Skeletal muscle satellite cell (primary cell): ENCODE data around the gene PLCB1.
A peak's percentile ranks its signal among the peaks of the same experiment; 100 is the strongest.

ENCODE experiments used
- H3K27me3 ChIP-seq: 2 replicates; pipeline ENCODE4 v1.7.0; 2013; ENCODE audit warnings: low read length; ENCODE audit not compliant: control insufficient read depth, insufficient read depth
- H3K36me3 ChIP-seq: 2 replicates; pipeline ENCODE4 v1.7.0; 2013; ENCODE audit warnings: mild to moderate bottlenecking, control low read depth, low read length; ENCODE audit not compliant: insufficient read depth
- H3K4me1 ChIP-seq: 2 replicates; pipeline ENCODE4 v1.7.0; 2013; ENCODE audit warnings: low read length; ENCODE audit not compliant: control insufficient read depth, insufficient read depth
- H3K4me2 ChIP-seq: 2 replicates; pipeline ENCODE4 v1.7.0; 2013; ENCODE audit warnings: mild to moderate bottlenecking, low read length
- H3K4me3 ChIP-seq: 2 replicates; pipeline ENCODE4 v1.7.0; 2013; ENCODE audit warnings: low read length
- H3K9ac ChIP-seq: 2 replicates; pipeline ENCODE4 v1.7.0; 2013; ENCODE audit warnings: mild to moderate bottlenecking, low read depth, low read length, moderate library complexity
- H3K9me3 ChIP-seq: replicated peaks from 2 replicates; pipeline ENCODE4 v1.7.0; 2013; ENCODE audit warnings: mild to moderate bottlenecking, control low read depth, low read length

Gene PLCB1

GRCh38 chr20:8740265-8740664, 608.2 kb downstream of the PLCB1 start:
- Histone ChIP-seq H3K9me3 (no peaks in the 10 kb centered on the region), H3K4me3 (no peak overlapping the region), H3K9ac (no peak overlapping the region), H3K4me1 (peaks cover 4% of the 10 kb centered on the region), H3K27me3 (no peaks in the 10 kb centered on the region), H3K4me2 (no peak overlapping the region), H3K36me3 (no peaks in the 10 kb centered on the region)

- H3K36me3 ChIP-seq: no peaks in the 10 kb centered on the region
These were observed 612.3 kb downstream of the PLCB1 start for GRCh38 chr20:8744228-8744844.

GRCh38 chr20:8749101-8749500, 617.0 kb downstream of the PLCB1 start:
- H3K4me1 ChIP-seq: peaks cover 5% of the 10 kb centered on the region
- H3K9me3 ChIP-seq: no peaks in the 10 kb centered on the region
- H3K9ac ChIP-seq: no peak overlapping the region
- H3K4me2 ChIP-seq: no peak overlapping the region
- no peak overlapping the region for H3K4me3 ChIP-seq
- no peaks in the 10 kb centered on the region for H3K27me3 ChIP-seq
- no peaks in the 10 kb centered on the region for H3K36me3 ChIP-seq

More at GRCh38 chr20:8744228-8744844, 612.3 kb downstream of the PLCB1 start:
- Histone ChIP-seq H3K4me1 (peaks cover 4% of the 10 kb centered on the region), H3K4me2 (no peak overlapping the region), H3K4me3 (no peak overlapping the region), H3K9me3 (no peaks in the 10 kb centered on the region), H3K27me3 (no peaks in the 10 kb centered on the region), H3K9ac (no peak overlapping the region)

- Histone ChIP-seq H3K9ac (no peak overlapping the region), H3K9me3 (no peaks in the 10 kb centered on the region), H3K36me3 (no peaks in the 10 kb centered on the region)
These were observed 617.9 kb downstream of the PLCB1 start for GRCh38 chr20:8749986-8750385.

GRCh38 chr20:8755340-8756118, 623.5 kb downstream of the PLCB1 start:
- H3K36me3 ChIP-seq: no peaks in the 10 kb centered on the region
- no peak overlapping the region for H3K9ac ChIP-seq
- H3K4me3 ChIP-seq: no peak overlapping the region
- H3K27me3 ChIP-seq: no peaks in the 10 kb centered on the region
- peaks cover 22% of the 10 kb centered on the region for H3K4me1 ChIP-seq
- no peak overlapping the region for H3K4me2 ChIP-seq
- H3K9me3 ChIP-seq: no peaks in the 10 kb centered on the region

More at GRCh38 chr20:8749986-8750385, 617.9 kb downstream of the PLCB1 start:
- Histone ChIP-seq H3K4me3 (no peak overlapping the region), H3K27me3 (no peaks in the 10 kb centered on the region), H3K4me1 (peaks cover 4% of the 10 kb centered on the region), H3K4me2 (no peak overlapping the region)

- Histone ChIP-seq H3K4me2 (peak overlapping the region; percentile 54), H3K4me1 (peaks cover 22% of the 10 kb centered on the region)
These were observed 624.3 kb downstream of the PLCB1 start for GRCh38 chr20:8756410-8756809.

GRCh38 chr20:8757146-8757545, 625.1 kb downstream of the PLCB1 start:
- Histone ChIP-seq H3K4me1 (peaks cover 22% of the 10 kb centered on the region), H3K36me3 (no peaks in the 10 kb centered on the region), H3K9ac (peak overlapping the region; percentile 14), H3K4me2 (peak overlapping the region; percentile 54), H3K9me3 (no peaks in the 10 kb centered on the region), H3K4me3 (peak overlapping the region; percentile 32), H3K27me3 (no peaks in the 10 kb centered on the region)

More at GRCh38 chr20:8756410-8756809, 624.3 kb downstream of the PLCB1 start:
- Histone ChIP-seq H3K4me3 (peak overlapping the region; percentile 32), H3K27me3 (no peaks in the 10 kb centered on the region), H3K36me3 (no peaks in the 10 kb centered on the region), H3K9me3 (no peaks in the 10 kb centered on the region), H3K9ac (peak overlapping the region; percentile 14)

GRCh38 chr20:8764344-8764962, 632.4 kb downstream of the PLCB1 start:
- Histone ChIP-seq H3K9ac (no peak overlapping the region), H3K4me1 (no peaks in the 10 kb centered on the region), H3K4me2 (no peak overlapping the region), H3K4me3 (no peak overlapping the region), H3K27me3 (no peaks in the 10 kb centered on the region), H3K9me3 (no peaks in the 10 kb centered on the region), H3K36me3 (no peaks in the 10 kb centered on the region)

GRCh38 chr20:8766868-8767390, 634.9 kb downstream of the PLCB1 start:
- no peak overlapping the region for H3K4me3 ChIP-seq
- no peaks in the 10 kb centered on the region for H3K27me3 ChIP-seq
- H3K9ac ChIP-seq: no peak overlapping the region
- H3K4me2 ChIP-seq: no peak overlapping the region
- H3K9me3 ChIP-seq: no peaks in the 10 kb centered on the region
- no peaks in the 10 kb centered on the region for H3K4me1 ChIP-seq
- H3K36me3 ChIP-seq: no peaks in the 10 kb centered on the region

- no peaks in the 10 kb centered on the region for H3K27me3 ChIP-seq
- no peaks in the 10 kb centered on the region for H3K9me3 ChIP-seq
- no peak overlapping the region for H3K4me3 ChIP-seq
- peaks cover 7% of the 10 kb centered on the region for H3K4me1 ChIP-seq
- peak overlapping the region; percentile 22 for H3K4me2 ChIP-seq
- no peak overlapping the region for H3K9ac ChIP-seq
- no peaks in the 10 kb centered on the region for H3K36me3 ChIP-seq
These were observed 642.3 kb downstream of the PLCB1 start for GRCh38 chr20:8774412-8774811.

GRCh38 chr20:8777911-8778310, 645.8 kb downstream of the PLCB1 start:
- Histone ChIP-seq H3K4me1 (peaks cover 12% of the 10 kb centered on the region), H3K4me3 (no peak overlapping the region), H3K36me3 (no peaks in the 10 kb centered on the region), H3K9me3 (no peaks in the 10 kb centered on the region), H3K27me3 (no peaks in the 10 kb centered on the region), H3K4me2 (no peak overlapping the region), H3K9ac (no peak overlapping the region)
